EH (cell line): ENCODE results near the gene PLEKHD1.

ENCODE experiments used
- DNase-seq: peaks from one replicate; pipeline ENCODE4 v3.0.0-alpha.2; 2015; ENCODE audit warnings: low read depth

The PLEKHD1 gene

DNA sequence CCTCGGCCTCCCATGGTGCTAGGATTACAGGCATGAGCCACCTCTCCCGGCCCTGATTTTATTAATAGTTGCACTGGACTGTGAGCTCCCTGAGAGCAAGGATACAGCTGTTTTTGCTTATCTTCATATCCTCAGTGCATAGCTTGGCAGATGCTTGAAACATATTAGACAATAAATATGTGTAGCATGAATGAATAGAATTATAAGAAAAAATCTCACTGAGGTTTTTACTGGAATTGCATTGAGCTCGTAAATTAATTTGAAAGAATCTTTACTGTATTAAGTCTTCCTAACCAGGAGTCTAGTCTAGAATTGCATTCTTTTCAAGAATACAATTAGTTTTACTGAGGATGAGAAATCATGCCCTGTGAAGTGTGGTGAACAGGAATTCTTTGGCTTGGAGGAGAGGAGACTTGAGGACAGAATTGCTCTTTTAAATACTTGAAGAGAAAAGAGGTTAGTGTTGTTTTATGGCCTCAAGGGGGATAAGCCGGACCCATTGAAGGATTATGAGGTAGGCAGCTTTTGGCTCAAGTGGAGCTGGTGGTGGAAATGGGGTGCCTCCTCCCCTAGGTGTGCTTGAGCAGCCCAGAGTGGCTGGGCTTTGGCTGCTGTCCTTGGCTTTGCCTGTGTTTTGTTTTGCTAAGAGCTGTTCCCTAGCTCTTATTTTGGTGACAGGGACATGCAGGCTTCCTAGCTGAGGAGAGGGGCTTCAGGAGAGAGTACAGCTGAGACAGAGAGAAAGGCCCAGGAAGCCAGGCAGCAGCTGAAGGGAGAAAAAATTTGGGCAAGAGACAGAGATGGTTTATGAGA lies 34.0 kb downstream of the PLEKHD1 start:
- peak; percentile 39 for DNase-seq

DNA sequence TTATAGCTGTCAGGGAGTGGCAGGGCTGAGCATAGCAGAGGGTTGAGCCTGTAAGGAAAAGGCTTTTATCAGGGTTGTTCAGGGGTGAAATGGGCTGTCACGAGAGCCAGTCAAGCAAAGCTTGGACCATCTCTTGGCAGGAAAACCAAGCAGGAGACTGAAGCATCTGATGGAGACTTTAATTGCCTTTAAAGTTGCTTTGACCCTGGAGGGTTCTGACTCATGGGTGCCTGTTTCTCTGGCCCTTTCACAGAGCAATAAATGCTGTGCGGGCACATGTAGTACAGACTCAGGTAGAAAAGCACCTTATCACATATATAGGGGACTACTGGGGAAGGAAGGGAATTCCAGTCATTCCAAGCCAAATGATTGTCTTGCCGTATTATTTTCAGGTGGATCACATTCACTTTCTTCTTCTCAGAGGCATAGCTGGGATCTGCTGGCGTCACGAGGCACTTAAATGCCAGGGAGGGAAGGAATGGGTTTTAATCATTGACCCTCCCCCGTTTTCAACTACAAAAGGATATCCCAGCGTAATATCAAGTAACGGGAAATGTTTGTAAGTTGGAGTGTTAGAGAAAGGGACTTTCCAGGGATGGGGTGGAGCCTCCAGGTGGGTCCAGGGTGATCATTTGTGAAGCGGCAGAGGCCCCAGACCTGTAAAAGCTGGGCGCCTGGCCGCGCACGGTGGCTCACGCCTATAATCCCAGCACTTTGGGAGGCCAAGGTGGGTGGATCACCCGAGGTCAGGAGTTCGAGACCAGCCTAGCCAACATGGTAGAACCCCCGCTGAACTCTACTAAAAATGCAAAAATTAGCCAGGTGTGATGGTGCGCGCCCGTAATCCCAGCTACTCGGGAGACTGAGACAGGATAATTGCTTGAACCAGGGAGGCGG lies 34.9 kb downstream of the PLEKHD1 start:
- DNase-seq = peak; percentile 32

DNA sequence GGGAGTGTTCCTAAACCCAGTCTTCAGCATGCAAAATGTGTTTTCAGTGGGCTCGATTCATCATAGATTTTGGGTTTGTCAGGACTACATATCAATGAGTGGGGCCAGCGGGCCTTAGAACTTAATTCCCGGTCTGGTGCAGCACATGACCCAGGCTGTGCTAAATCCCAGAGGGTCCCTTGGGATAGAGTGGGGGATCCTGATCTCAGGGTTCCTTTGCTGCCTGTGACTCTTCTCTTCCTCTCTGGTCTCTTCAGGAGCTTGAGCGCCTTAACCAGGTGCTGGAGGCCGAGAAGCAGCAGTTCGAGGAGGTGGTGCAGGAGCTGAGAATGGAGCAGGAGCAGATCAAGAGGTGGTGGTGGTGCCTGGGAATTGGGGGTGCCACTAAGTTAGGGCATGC lies 37.5 kb downstream of the PLEKHD1 start:
- DNase-seq = no peak

DNA sequence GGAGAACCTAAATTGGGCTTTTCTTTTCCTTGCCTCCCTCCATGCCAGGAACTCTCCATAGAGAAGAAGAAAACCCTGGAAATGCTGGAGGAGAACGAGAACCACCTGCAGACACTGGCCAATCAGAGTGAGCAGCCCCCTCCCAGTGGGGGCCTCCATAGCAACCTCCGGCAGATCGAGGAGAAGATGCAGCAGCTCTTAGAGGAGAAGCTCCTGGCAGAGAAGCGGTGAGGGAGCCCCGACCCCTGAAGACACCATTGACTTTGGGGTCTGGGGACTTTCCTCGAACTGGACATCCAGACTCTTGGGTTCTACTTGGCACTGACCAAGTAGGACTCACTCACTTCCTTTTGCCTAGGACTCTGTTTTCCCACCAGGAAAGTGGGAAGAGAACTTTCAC lies 41.4 kb downstream of the PLEKHD1 start:
- DNase-seq = no peak

DNA sequence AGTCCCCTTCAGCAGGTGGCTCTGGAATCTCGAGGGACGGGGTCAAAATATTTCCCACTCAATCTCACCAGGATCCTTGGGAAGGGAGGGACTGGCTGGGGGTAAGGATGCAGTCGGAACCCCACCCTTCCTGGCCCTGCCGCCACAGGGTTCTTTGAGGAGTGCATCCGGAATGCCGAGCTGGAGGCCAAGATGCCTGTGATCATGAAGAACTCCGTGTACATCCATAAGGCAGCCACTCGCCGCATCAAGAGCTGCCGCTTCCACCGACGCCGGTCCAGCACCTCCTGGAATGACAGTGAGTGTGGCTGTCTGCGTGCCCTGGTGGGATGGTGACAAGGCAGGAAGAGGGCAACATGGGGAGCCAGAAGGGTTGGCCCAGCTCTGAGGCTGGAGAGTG lies 43.1 kb downstream of the PLEKHD1 start:
- DNase-seq = no peak

DNA sequence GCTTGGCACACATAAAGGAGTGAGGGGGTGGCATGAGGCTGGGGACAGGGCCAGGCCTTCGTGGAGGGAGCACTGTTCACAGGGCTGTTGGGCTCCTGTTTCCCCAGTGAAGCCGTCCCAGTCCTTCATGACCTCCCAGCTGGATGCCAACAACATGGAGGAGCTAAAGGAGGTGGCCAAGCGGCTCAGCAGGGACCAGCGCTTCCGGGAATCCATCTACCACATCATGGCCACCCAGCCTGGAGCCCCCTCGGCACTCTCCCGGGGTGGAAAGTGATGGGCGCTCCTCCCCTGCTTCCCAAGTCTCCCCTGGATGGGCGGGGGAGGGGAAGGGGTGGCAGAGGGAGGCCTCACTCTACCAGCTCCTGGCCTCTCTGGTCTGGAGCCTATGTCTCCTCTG lies 43.6 kb downstream of the PLEKHD1 start:
- DNase-seq = no peak

DNA sequence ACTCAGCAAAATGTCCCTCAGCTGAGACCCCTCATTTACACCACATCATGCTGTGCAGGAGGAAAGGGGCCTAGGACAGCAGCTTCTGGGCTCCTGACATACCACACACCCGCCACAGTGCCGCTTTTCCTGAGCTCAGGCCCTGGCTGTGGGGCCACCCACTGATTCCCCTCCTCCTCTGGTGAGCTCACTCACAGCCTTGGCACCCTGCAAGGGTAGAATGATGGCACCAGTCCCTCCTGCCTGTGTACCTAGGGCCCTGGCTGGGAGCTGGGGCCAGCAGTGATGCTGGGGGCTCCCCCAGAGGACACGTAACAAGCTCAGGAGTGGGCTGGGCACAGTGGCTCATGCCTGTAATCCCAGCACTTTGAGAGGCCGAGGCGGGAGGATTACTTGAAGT lies 44.4 kb downstream of the PLEKHD1 start:
- no peak for DNase-seq

DNA sequence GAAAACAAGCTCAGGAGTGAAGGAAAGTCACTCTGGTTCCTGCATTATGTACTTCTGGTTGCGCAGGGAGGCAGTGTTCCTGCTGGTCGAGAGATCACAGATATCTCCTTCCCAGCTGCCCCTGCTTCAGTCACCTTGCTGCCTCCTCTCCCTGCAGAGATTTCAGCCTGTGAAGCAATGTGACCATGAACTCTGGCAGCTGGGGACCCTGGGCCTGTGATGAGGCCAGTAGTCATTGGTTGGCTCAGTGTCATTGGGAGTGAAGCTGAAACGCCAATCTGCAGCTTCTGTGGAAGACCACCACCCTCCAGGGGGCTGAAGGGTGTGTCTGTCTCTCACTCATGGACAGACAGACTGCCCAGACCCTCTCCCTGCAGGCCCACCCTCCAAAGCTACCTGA lies 45.0 kb downstream of the PLEKHD1 start:
- DNase-seq = no peak

DNA sequence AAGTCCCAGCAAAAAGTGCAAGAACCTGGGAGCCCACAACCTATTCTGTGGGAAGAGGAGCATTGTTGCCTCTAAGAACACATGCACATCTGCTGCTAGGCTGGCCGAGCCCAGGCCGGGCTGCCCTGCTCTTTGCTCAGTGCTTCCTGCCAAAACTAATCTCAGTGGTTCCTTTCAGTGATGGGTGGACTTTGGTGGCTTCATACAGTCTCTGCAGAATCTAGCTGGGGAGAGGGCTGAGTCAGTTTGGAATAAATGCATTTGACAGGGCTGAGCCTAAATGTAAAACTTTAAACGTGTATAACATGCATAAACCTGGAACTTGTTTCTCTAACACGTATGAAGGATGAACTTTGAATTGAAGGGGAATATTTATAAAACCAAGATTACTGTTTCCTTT lies 45.6 kb downstream of the PLEKHD1 start:
- DNase-seq = no peak

DNA sequence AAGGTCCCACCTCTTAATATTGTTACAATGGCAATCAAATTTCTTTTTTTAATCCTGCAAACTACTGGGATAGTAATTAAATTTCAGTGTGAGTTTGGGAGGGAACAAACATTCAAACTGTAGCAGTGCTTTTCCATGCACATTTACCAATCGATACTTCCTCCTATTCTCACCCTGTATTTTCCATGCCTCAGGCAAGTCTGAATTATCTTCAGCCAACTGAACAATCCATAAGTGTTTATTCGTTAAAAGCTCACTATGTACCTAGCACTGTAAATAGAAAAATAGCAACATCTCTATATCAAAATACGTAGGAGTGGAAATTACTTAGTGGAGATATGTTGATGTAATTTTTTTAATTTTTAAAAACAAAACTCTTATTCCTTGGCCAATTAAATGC lies 46.6 kb downstream of the PLEKHD1 start:
- no peak for DNase-seq

DNA sequence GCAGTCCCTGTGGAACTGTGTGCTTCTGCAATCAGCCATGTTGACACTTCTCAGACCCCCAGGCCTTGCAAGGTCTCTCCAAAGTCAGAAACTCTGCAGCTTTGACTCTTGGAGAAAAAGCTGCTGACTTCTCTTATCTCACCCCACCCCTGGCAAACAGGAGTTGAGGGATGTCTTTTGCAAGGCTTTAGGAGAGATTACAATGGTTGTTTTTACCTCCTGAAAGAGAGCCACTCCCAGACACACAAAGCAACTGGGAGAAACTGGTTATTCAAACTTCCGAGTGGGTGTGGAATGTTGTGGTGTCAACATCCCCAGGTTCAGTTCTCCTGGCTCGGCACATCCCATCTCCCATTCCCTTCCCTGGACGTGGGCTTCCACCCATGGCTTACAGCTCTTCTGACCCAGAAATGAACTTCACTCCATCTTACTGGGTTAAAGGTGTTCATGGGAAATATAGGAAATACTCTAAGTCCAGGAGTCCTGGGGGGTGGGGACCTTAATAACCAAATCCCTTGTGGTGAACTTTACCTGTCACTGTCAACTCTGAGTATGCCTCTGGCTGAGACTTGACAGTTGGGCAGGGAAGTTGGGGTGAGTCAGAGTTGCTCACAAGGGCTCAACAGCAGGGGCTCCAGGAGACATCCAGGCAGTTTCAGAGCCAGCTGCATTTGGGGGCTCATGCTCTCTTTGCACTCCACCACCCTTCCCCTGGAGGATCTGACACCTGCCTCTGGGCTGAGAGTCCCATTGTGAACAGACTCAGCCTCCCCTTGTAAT lies 48.2 kb downstream of the PLEKHD1 start:
- DNase-seq = no peak

DNA sequence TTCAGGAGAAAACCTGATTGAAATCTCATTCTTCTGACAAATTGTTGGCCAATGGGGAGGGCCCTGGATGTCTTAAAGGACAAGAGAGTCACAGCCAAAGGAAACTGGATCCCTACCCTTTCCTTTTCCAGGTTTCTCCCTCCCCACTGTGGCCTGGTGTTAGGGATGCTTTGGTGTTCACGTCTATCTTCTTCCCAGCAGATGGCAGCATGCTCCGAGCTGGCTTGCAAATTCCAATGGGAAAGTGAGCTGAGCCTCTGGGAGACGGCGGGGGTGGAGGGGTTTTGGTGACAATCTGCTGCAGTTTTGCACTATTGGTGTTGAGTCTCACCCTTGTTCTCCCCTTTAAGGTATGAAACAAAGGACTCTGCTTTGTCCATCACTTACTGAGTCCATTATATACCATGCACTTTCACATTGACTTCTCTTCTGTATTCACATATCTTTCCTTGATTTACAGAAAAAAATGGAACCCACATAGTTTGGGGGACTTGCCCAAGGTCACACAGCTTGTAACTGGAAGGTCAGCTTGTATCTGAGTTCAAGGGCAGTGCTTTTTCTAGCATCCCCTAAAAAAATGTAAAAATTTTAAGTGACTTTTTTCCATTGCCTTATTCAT lies 50.8 kb downstream of the PLEKHD1 start:
- DNase-seq = peak; percentile 62

DNA sequence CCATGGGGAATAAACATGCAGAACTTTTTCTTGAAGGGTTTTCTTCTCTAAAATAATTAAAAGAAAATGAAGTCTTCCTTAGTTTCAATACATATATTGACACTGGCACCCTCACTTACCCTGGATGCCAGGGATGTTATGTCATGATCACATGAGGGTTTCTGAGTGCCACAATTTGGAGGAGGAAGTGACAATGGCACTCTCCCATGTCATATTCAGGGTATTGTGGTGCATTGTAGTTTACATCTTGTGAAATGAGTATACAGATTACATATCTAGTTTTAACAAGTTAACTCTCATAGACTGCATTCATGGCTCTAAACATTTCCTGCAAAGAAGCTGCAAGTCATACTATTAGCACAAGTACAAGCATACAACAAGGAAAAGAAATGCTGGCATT lies 52.4 kb downstream of the PLEKHD1 start:
- no peak for DNase-seq

DNA sequence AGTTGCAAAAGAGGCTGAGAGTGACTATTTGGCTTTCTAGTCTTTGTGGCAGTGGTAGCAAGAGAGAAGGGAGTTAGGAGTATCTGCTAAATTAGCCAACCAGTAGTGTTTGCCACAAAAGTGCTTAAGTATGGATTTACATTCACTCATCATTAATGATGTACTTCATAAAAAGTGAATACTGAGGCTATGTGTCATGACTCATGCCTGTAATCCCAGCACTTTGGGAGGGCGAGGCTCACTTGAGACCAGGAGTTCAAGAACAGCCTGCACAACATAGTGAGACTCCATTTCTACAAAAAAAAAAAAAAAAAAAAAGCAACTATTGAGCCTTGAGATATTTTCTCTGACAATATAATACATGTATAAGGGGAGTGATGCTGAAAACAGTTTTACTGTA lies 53.4 kb downstream of the PLEKHD1 start:
- no peak for DNase-seq

DNA sequence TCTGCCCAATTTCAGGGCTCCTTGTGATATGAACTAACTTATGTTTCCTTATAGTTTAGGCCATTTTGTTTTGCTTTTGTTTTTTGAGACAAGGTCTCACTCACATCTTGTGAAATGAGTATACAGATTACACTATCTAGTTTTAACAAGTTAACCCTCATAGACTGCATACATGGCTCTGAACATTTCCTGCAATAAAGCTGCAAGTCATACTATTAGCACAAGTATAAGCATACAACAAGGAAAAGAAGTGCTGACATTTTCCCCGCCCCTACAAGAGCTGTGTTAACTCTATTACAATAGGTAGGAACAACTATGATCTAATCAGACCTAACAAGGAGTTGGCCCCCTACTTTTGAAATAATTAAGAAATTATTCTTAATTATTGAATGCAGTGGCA lies 54.2 kb downstream of the PLEKHD1 start:
- no peak for DNase-seq

DNA sequence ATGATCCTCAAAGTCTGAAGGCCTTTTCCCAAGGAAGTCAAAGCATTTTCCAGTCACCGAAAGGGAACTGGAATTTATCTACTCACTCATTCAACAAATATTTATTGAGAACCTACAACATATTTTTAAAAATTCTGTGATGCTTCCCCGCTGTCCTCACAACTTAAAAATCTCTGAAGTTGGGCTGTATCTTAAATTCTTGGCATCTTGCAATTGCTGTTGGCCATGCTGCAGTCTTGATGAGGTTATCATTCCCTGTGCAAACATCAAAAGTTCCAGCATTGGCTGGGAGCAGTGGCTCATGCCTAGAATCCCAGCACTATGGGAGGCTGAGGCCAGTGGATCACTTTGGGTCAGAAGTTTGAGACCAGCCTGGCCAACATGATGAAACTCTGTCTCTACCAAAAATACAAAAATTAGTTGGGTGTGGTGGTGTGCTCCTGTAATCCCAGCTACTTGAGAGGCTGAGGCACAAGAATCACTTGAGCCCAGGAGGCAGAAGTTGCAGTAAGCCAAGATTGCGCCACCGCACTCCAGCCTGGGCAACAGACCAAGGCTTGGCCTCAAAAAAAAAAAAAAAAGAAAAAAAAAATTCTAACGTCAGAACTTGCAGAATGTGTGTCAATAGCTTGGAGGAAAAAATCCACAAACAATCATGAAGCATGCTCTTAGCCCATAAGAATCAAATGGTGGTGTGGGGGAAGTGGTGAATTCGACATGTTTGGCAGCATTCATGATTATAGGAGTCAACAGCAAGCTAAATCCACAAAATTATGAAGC lies 55.3 kb downstream of the PLEKHD1 start:
- DNase-seq = peak; percentile 52

DNA sequence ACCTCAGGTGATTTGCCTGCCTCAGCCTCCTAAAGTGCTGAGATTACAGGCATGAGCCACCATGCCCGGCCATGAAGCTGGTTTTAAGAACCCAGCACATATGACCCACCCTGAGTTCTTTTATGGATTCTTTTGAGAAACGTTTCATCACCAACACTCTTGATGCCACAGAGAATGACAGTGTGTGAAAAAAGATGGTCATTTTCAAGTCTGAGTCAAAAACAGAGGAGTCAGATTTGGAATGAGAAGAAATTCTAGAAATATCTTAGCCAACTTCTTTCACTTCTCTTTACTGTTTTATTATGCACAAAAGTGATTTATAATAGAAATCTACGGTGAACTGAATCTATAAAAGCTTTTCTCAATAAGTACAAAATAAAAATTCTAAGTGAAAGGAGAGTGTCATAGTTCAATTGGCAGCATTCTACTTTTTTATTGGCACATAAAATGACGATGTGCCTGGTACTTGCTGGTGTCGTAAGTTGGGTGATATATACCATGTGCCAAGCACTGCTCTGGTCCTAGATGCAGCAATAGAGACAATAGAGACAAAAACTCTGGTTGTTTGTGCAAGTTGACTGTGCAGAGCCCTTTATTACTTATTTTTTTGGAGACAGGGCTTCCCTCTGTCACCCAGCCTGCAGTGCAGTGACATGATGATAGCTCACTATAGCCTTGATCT lies 56.3 kb downstream of the PLEKHD1 start:
- DNase-seq = no peak

DNA sequence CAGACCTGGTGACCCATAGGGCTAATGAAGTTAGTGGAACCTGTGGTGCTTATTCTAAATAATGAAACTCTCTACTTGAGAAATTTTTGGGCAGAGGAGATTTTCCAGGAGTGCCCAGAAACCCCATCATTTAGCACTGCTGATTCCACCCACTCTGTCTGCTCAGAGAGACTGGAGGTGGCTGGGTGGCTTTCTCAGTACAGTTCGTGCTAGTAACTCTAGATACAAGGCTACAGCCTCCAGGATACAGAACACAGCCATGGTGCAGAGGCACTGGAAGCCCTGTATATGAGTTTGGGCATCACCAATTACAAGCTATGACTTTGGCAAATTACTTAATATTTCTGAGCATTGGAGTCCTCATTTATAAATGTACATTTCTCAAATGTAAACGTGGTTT lies 57.8 kb downstream of the PLEKHD1 start:
- DNase-seq = no peak

DNA sequence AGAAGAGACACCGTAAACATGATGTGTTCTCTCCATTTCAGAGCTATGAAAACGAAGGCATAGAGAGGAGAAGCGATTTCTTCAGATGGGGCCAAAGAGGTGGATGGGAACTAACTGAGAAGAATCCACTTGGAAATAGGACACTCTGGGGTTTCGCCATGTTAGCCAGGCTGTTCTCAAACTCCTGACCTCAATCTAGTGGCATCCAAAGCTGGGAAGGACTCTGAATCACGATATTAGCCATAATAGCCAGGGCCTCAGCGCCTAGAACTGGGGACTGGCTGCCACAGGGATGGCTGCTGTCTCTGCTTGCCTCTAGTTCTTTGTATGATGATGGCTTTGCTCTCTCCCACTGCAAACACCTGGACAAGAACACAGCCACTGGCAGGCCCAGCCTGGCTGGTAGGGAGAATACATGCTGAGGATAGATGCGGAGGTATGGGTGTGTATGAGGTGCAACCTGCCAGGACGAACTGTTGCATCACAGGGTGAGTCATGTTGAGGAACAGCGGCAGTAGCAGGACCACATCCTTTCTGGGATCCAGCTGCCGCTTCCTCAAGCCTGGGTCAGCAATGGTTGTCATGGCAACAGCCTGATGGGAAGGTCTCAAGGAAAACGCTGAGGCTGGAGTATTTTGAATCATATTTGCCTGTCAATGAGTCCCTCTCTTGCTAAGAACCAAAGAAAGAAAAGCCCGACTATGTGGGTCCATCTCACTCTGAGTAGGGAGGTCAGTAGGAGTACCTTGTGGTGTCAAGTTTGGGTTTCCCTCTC lies 59.0 kb downstream of the PLEKHD1 start:
- DNase-seq = peak; percentile 87
